ENCODE measurements around the gene DBT.

DBT gene

DNA sequence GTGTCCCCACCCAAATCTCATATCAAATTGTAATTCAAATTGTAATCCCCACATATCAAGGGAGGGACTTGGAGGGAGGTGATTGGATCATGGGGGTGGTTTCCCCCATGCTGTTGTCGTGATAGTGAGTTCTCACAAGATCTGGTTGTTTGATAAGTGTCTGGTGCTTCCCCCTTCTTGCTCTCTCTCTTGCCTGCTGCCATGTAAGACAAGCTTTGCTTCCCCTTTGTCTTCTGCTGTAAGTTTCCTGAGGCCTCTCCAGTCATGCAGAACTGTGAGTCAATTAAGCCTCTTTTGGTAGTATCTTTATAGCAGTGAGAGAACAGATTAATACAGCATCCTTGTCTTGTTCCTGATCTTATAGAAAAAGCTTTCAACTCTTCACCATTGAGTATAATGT lies 65.1 kb downstream of the DBT start:
- no peak for DNase-seq

DNA sequence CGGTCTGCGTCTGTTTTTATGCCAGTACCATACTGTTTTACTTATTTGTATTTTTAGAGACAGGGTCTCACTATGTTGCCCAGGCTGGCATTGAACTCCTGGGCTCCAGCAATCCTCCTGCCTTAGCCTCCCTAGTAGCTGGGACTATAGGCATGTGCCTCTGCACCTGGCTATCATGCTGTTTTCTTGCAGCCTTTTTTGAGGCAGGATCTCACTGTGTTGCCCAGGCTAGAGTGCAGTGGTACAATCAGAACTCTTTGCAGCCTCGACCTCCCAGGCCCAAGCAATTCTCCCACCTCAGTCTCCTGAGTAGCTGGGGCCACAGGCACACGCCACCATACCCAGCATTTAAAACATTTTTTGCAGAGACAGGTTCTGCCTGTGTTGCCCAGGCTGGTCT lies 66.3 kb downstream of the DBT start:
- no peak for DNase-seq

DNA sequence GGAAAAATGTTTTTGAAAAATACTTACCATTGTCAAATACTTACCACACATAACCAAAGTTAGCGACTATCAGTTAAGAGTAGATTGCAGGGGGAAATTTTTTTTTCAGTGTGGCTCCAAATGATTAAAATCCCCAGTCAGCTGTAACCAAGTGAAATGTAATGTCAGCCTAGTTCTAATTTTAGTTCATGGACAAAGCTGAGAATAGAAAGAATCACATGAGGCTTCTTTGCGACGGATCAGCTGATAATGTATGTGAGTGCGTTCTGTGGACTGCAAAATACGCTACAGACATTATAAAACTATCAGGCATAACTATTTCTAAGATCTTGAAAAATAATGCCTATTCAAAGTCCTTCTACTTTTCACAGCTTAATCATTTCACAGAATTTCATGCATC lies 71.5 kb downstream of the DBT start, which contains the start of gene LRRC39:
Gene LRRC39 (minus strand): TSS at position 166 of the 400 bp plus-strand sequence. CDS start 9,740 bp downstream, outside the sequence.
- DNase-seq, result no peak

DNA sequence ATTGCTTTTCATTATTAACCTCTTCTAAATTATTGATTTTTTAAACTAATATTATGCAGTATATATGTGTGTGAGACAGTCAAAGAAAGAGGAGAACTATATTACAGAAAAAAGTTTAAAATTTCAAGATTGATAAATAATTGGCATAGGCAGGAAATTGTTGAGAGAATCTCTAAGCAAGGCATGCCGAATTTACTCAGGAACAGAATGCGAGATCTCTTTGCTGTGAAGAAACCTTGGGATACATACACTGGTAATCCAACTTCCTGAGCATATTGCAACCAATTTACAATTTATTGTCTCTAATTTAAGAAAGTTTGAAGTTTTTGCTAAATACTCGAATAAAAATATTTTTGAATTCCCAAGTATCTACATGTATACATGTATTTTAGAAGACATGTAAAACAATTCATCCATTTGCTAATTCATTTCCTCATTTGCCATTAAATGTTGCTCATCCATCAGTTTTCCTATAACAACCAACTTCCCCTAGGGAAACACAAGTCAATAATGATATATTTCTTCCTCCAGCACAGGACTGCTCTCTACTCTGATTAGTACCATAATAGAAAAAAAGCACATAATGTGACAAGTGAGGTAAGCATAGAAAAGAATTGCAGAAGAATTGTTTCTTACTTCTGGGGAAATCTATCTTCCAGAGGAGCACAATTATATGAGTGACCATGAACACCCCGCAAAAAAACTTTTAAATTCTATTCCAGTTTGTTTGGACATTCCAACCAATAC lies 72.2 kb downstream of the DBT start:
- DNase-seq, result no peak

DNA sequence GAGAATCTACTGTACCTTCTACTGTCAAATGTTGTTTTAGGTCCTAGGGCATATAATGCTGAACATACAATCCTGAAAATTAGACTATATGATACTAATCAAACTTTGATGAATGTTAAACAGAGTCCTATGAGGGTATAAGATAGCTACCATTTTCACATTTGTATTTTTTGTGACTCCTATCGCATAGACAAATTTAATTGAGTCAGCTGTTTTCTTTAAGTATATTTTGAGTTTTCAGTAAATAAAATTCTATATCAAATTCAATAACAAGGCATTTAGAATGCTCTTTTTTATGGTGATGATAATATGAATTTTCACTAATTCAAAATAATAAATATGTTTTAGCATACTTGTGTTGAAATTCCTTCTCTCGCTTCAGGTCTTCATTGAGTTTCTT lies 81.6 kb downstream of the DBT start:
- no peak for DNase-seq

DNA sequence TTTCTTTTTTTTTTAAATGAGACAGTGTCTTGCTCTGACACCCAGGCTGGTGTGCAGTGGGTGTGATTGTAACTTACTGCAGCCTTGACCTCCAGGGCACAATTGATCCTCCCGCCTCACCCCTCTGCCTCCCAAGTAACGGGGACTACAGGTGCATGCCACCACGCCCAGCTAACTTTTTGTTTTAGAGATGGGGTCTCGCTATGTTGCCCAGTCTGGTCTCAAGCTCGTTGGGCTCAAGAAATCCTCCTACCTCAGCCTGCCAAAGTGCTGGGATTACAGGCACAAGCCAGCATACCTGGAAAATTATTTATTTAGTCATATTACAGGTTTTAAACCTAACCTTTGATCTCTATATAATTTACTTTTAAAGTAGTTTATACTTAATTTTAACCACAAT lies 84.9 kb downstream of the DBT start:
- DNase-seq, result no peak

DNA sequence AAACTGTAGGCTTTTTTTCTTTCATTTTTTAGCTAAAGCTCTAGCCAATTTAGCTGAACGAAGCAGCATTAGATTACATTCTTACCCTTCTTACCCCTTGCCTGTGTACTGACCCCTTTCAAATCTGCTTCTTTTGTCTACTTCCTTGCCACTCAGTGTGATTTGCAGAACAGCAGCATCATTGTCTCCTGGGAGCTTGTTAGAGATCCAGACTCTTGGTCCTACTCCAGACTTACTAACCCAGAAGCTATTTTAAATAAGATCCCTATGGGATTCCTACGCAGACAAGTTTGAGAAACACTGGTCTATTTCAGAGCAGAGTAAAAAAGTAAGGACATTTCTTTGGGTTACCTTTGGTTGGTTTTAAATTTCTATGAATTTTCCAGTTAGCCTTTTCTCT lies 85.4 kb downstream of the DBT start:
- no peak for DNase-seq

DNA sequence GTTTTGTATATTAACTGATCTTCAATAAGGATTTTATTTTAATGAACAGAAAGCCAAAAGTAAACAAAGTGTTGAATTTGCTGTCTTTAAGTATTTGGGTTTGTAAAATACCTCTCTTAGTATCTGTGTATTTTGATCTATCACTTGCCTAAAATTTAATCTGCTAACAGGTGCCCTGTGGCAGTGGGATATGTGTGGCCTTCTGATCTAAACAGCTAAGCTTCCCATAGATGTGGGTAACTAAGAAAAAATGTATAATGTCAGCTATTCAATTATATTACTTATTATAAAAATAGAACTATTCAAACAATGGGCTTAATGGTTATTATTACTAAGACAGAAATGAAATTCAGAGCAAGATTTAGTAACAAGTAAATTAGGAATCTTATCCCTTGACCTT lies 86.8 kb downstream of the DBT start:
- no peak for DNase-seq

DNA sequence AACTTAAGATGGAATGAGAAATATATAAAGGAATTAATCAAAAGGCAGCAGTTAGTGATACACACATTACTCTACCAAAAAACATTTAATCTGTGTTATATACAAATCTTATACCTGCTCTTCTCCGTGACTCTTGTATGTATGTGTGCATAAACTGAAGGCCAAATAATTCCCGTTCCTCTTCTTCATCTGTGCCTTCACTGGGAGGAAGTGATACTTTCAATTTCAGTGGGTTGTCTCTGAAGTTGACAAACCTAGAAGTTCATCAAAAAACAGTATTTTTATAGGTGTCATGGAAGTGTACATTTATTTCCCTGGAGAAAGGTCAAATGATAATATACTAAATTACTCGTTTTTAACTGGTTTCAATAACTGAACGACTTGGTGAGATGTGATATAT lies 97.4 kb downstream of the DBT start:
- DNase-seq, result no peak

DNA sequence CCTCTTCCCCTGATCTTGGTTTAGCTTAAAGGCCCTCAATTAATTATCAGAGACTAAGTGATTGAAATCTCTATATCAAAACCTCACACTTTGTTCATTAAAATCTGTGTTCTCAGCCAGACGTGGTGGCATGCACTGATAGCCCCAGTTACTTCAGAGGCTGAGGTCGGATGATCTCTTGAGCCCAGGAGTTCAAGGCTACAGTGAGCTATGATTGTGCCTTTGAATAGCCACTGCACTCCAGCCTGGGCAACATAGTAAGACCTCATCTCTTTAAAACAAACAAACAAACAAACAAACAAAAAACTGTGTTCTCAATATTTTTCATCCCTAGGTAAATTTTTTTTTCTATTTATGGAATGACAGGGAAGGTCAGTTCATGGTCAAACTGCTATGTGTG lies 98.0 kb downstream of the DBT start:
- DNase-seq, result no peak

DNA sequence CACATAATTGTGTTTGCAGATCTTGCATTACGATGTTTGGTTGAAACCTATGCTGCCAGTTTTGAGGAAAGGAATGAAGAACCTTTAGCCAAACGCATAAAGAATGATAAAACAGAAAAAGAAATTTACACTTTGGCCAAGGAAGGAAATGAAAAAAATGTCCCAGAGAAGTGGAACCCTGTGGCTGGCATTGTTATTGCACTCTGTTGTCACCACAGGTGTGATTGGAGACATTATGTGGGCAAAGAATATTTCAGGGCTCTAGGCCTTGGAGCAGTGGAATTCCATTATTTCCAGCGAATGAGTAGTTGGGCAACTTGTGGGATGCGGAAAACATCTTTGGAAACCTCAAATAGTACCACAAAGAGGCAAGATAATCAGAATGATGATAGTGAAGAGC lies 101.8 kb downstream of the DBT start:
- no peak for DNase-seq

DNA sequence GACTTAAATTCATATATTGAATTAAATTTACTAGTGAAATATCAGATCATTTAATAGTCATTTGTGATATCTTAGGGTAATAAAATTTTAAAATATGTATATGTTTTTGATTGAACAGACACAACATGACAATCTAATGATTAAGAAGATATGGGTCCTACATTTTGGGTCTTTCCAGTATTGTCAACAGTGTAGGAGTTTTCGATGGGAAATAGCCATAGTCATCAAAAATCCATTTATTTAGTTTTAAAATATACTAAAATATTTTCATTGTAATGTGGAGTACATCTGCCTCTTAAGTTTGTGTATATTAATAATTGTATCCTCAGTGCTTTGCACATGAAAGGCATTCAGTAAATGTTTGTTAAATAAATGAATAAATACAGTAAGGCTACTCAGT lies 102.7 kb downstream of the DBT start:
- DNase-seq, result no peak

DNA sequence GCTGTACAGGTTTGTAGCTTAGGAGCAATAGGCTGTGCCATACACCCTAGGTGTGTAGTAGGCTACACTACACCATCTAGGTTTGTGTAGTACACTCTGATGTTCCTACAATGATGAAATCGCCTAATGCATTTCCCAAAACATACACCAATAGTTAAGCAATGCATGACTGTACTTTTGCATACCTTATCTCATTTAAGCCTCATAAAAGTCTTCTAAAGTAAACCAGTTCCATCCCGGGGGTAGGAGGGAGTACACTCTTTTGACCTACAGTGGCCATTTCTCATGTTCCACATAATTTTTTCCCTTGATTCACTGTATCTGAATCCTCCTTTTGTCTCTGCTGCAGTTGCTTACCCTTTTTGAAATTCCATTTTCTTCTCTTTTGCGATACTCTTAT lies 104.5 kb downstream of the DBT start:
- no peak for DNase-seq

DNA sequence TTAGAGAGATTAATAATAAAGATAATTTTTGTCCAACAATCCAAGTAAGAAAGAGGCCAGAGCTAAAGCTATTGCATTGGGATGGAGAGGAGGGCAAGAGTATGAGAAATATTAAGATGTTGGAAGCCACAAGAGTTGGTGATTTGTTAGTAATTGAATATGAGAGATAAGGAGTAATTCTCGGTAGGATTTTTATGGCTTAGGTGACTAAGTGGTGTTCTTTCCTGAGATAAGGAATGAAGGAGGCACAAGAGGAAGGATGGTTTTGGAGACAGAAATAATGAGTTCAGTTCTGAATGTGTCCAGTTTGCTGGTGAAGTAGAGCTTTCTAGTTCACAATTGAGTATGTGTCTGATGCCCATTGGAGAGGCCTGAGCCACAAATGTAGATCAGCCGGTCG lies 107.3 kb downstream of the DBT start:
- no peak for DNase-seq

DNA sequence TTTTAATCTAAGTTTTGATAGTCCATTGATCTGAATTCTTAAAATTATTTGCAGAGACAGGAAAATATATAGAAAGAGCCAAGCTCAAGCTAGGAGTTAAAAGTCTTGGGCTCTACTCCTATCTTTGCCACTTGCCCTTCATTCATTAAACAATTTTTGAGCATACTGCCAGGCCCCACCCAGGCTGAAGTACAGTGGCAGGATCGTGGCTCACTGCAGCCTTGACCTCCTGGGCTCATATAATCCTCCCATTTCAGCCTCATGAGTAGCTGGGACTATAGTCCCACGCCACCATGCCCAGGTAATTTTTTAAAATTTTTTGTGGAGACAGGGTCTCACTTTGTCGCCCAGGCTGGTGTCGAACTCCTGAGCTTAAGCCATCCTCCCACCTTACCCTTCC lies 108.4 kb downstream of the DBT start:
- no peak for DNase-seq

DNA sequence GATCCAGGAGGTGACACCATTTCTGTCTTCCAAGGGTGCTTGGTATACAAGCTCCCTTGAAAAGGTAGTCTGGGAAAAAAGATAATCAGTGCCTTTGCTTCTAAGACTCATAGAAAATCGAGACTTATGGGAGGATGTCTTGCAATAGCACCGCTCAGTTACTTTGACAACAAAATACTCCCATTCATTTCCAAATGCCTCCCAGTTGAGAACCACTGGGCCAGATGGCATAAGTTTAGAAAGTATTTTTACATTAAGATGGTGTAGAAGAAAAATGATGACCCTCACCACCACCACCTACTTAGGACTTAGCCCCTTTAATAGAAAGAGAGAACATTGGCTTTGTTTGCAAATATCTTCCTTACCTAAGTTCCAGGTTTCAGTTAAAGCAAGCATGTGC lies 112.0 kb downstream of the DBT start:
- DNase-seq, result no peak
